Measurements from ENCODE around the gene KCNIP4.

GRCh38 chr4:21514022-21514694 is 434.4 kb downstream of the KCNIP4 start:
- TF ChIP-seq MAX (IDR thresholded peaks at IDR 0.05; ENCODE audit: low read depth, low read length) (no peak), CTCF (IDR thresholded peaks at IDR 0.05 in 2 of 3, conservative IDR thresholded peaks at IDR 0.05 in 1 of 3; ENCODE audit: control insufficient read depth in 2 of 3, extremely low read depth in 1 of 3, insufficient read depth in 1 of 3, low read depth in 3 of 3, low read length in 3 of 3) (no peak), ZNF24 (IDR thresholded peaks at IDR 0.05) (no peak), HCFC1 (IDR thresholded peaks at IDR 0.05; ENCODE audit: low read length) (no peak), SUZ12 (IDR thresholded peaks at IDR 0.05; ENCODE audit: unreplicated experiment) (no peak)
- TF ChIP-seq, protein P1, sequence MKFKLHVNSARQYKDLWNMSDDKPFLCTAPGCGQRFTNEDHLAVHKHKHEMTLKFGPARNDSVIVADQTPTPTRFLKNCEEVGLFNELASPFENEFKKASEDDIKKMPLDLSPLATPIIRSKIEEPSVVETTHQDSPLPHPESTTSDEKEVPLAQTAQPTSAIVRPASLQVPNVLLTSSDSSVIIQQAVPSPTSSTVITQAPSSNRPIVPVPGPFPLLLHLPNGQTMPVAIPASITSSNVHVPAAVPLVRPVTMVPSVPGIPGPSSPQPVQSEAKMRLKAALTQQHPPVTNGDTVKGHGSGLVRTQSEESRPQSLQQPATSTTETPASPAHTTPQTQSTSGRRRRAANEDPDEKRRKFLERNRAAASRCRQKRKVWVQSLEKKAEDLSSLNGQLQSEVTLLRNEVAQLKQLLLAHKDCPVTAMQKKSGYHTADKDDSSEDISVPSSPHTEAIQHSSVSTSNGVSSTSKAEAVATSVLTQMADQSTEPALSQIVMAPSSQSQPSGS (IDR thresholded peaks at IDR 0.05; ENCODE audit: low read length): no peak

Data from GM12878 (cell line).